Neural cell (in vitro differentiated cells): ENCODE measurements around the gene DNMT3A.

Experiments
- CTCF ChIP-seq: fragments of 450-650 bp; IDR thresholded peaks from 2 replicates; pipeline ENCODE4 v1.5.1; 2014; ENCODE audit warnings: antibody characterized with exemption, mild to moderate bottlenecking, moderate library complexity; ENCODE audit not compliant: poor library complexity, severe bottlenecking
- EP300 ChIP-seq: fragments of 450-650 bp; conservative IDR thresholded peaks from 2 replicates; pipeline ENCODE4 v1.6.1; 2014; ENCODE audit warnings: antibody characterized with exemption, mild to moderate bottlenecking, moderate library complexity; ENCODE audit not compliant: poor library complexity, severe bottlenecking
- MXI1 ChIP-seq: fragments of 450-650 bp; conservative IDR thresholded peaks from 2 replicates; pipeline ENCODE4 v1.6.1; 2014; ENCODE audit warnings: antibody characterized with exemption, mild to moderate bottlenecking; ENCODE audit not compliant: poor library complexity, severe bottlenecking
- RAD21 ChIP-seq: fragments of 450-650 bp; conservative IDR thresholded peaks from 2 replicates; pipeline ENCODE4 v1.6.1; 2014; ENCODE audit warnings: antibody characterized with exemption, mild to moderate bottlenecking, moderate library complexity
- SMC3 ChIP-seq: fragments of 450-650 bp; conservative IDR thresholded peaks from 2 replicates; pipeline ENCODE4 v1.6.1; 2014; ENCODE audit warnings: antibody characterized with exemption, mild to moderate bottlenecking, moderate library complexity; ENCODE audit not compliant: poor library complexity

DNA sequence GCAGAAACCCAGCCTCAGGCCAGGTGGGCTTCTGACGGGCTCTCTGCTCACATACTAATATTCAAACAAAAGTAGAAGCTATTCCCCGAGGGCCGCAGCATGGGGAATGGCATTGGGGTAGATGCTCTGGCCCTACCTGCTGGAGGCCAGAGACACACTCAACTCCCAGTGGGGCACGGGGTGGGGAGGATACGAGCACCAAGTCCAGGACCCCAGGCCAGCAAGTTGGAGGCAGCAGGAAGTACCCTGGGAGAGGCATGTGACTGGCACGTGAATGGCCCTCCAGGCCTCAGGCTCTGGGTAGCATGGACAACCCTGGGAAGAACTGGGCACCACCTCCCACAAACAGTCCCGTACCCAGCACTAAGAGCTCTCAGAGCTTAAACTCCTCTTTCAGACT, 3.8 kb downstream of the DNMT3A start:
- TF ChIP-seq CTCF = no peak
- TF ChIP-seq RAD21 = no peak
- no peak for TF ChIP-seq SMC3
- no peak for TF ChIP-seq EP300
- TF ChIP-seq MXI1 = no peak
